ENCODE results near the gene SYT9. TPM values are rescaled to one million over a fixed set of nuclear protein-coding genes. Genes with fewer than 3 reads are reported as not detected.

Gene SYT9
- total and polyA plus RNA-seq, 10 of the 15 experiments (the other 5 are each of a cell fraction or from before 2014, with no cell fraction given) = 0.03 TPM; not detected in 9

DNA sequence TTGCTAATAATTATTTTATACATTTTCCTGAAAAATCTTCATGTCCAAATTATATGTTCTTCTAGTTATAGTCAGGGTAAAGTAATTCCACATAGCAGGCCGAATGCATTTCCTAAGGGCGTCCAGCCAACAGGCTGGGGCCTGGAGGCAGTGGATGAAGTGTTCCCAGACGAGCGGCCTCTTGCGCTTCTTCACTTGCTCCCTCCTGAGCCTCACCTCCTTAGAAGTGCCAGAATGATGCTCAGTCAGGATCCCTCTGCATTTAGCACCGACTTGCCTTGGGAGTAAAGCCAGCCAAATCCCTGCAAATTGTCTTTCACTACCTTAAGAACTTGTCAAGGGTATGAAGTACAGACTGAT lies 235.1 kb downstream of the SYT9 start:
- DNase-seq (ENCODE audit: low read depth, low spot score) (no peak), FAIRE-seq (no peak), ATAC-seq (no peak)
- Histone ChIP-seq H2AFZ (ENCODE audit: control insufficient read depth, low read depth, low read length) (no peak overlapping the region), H3K4me2 (ENCODE audit: control insufficient read depth, insufficient read depth) (no peak overlapping the region), H3K27ac (ENCODE audit: control insufficient read depth, insufficient read depth) (no peak overlapping the region), H3K9me3 (replicated peaks; ENCODE audit: control insufficient read depth, insufficient read depth, low read length) (no peaks in the 10 kb centered on the region), H3K36me3 (ENCODE audit: control insufficient read depth in 2 of 2, insufficient read depth in 2 of 2, low read length in 1 of 2) (no peaks in the 10 kb centered on the region), H4K20me1 (ENCODE audit: control insufficient read depth, insufficient read depth) (no peaks in the 10 kb centered on the region), H3K9ac (ENCODE audit: control insufficient read depth, insufficient read depth, low read length) (no peak overlapping the region), H3K4me3 (no peak overlapping the region), H3K4me1 (ENCODE audit: control insufficient read depth, insufficient read depth, low read length) (no peaks in the 10 kb centered on the region), H3K27me3 (replicated peaks in 1 of 2; ENCODE audit: control insufficient read depth in 2 of 2, insufficient read depth in 2 of 2, low read length in 1 of 2) (no peaks in the 10 kb centered on the region), H3K79me2 (ENCODE audit: control insufficient read depth, insufficient read depth, low read length) (no peaks in the 10 kb centered on the region)
- ChIA-PET POLR2A (no interaction called here), CTCF (interaction anchor here (0.7 to 1.3 kb wide), 3 partner anchors 14 to 27 kb away, joined by 3 to 4 read pairs (median 3); no protein-coding TSS in a partner anchor), RAD21 (ENCODE audit: unreplicated experiment) (no interaction called here), SMC1A (ENCODE audit: uncharacterized antibody, unreplicated experiment) (interaction anchor here (1.0 kb wide), 2 partner anchors 8 to 63 kb away, joined by 3 read pairs; no protein-coding TSS in a partner anchor)
- WGBS (ENCODE audit: insufficient coverage, insufficient replicate concordance, low lambda C conversion rate, missing lambda C conversion rate) = 94% methylated on average over 6 of the region's 6 CpGs
- no TSS peak for BruUV-seq (replicated peaks)
- in situ Hi-C loops (cut with MboI) = no loop called here
- TF ChIP-seq KDM1A (IDR thresholded peaks at IDR 0.05; ENCODE audit: borderline replicate concordance) (no peak), RELA (IDR thresholded peaks at IDR 0.05; ENCODE audit: borderline replicate concordance, partially characterized antibody) (no peak), CHD2 (IDR thresholded peaks at IDR 0.05; ENCODE audit: borderline replicate concordance, low read depth, low read length) (no peak), CTCF (IDR thresholded peaks at IDR 0.05 in 2 of 3, conservative IDR thresholded peaks at IDR 0.05 in 1 of 3; ENCODE audit: control insufficient read depth in 2 of 3, extremely low read depth in 1 of 3, insufficient read depth in 1 of 3, low read depth in 3 of 3, low read length in 3 of 3) (no peak), GABPA (IDR thresholded peaks at IDR 0.05; ENCODE audit: low read depth) (no peak), NR2C1 (IDR thresholded peaks at IDR 0.05) (no peak), NKRF (conservative IDR thresholded peaks at IDR 0.05) (no peak), ZBTB33 (IDR thresholded peaks at IDR 0.05) (no peak), ZBED1 (IDR thresholded peaks at IDR 0.05; ENCODE audit: borderline replicate concordance) (no peak)
- TF ChIP-seq, protein P1, sequence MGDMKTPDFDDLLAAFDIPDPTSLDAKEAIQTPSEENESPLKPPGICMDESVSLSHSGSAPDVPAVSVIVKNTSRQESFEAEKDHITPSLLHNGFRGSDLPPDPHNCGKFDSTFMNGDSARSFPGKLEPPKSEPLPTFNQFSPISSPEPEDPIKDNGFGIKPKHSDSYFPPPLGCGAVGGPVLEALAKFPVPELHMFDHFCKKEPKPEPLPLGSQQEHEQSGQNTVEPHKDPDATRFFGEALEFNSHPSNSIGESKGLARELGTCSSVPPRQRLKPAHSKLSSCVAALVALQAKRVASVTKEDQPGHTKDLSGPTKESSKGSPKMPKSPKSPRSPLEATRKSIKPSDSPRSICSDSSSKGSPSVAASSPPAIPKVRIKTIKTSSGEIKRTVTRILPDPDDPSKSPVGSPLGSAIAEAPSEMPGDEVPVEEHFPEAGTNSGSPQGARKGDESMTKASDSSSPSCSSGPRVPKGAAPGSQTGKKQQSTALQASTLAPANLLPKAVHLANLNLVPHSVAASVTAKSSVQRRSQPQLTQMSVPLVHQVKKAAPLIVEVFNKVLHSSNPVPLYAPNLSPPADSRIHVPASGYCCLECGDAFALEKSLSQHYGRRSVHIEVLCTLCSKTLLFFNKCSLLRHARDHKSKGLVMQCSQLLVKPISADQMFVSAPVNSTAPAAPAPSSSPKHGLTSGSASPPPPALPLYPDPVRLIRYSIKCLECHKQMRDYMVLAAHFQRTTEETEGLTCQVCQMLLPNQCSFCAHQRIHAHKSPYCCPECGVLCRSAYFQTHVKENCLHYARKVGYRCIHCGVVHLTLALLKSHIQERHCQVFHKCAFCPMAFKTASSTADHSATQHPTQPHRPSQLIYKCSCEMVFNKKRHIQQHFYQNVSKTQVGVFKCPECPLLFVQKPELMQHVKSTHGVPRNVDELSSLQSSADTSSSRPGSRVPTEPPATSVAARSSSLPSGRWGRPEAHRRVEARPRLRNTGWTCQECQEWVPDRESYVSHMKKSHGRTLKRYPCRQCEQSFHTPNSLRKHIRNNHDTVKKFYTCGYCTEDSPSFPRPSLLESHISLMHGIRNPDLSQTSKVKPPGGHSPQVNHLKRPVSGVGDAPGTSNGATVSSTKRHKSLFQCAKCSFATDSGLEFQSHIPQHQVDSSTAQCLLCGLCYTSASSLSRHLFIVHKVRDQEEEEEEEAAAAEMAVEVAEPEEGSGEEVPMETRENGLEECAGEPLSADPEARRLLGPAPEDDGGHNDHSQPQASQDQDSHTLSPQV (IDR thresholded peaks at IDR 0.05) = no peak
- TF ChIP-seq, protein P2, sequence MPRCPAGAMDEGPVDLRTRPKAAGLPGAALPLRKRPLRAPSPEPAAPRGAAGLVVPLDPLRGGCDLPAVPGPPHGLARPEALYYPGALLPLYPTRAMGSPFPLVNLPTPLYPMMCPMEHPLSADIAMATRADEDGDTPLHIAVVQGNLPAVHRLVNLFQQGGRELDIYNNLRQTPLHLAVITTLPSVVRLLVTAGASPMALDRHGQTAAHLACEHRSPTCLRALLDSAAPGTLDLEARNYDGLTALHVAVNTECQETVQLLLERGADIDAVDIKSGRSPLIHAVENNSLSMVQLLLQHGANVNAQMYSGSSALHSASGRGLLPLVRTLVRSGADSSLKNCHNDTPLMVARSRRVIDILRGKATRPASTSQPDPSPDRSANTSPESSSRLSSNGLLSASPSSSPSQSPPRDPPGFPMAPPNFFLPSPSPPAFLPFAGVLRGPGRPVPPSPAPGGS (IDR thresholded peaks at IDR 0.05; ENCODE audit: borderline replicate concordance, insufficient read depth, low read depth, low read length, poor library complexity, severe bottlenecking) = no peak
- intact Hi-C loops (cut with micrococcal nuclease; ENCODE audit: unreplicated experiment) = no loop called here

Measured in GM12878 (cell line).